ENCODE results near the gene ADAMTS17. TPM values are rescaled to one million over a fixed set of nuclear protein-coding genes. Genes with fewer than 3 reads are reported as not detected.

ADAMTS17 gene
- total RNA-seq, 1 experiment from 2014 or later: 1.5 TPM

GRCh38 chr15:99994849-99995248 is 346.9 kb downstream of the ADAMTS17 start:
- CTCF ChIA-PET: interaction anchor here (0.6 kb wide), 1 partner anchor 262 kb away, joined by 5 read pairs; the partner anchor contains the start of gene LYSMD4
- Histone ChIP-seq H3K4me3 (ENCODE audit: low read depth, low read length) (no peak overlapping the region), H3K4me1 (peaks cover 3% of the 10 kb centered on the region; the same call in 1 of the 2 replicates), H3K27me3 (replicated peaks; ENCODE audit: control insufficient read depth, insufficient read depth, low read length) (no peaks in the 10 kb centered on the region), H3K9me3 (no peaks in the 10 kb centered on the region), H3K36me3 (ENCODE audit: control insufficient read depth, insufficient read depth, low read length) (no peaks in the 10 kb centered on the region)
- Mint-ChIP-seq H3K4me3 (ENCODE audit: unreplicated experiment) (no peak overlapping the region), H3K27ac (ENCODE audit: unreplicated experiment) (no peak overlapping the region), H3K9me3 (ENCODE audit: unreplicated experiment) (no peaks in the 10 kb centered on the region), H3K36me3 (ENCODE audit: insufficient read depth, unreplicated experiment) (peaks cover 4% of the 10 kb centered on the region), H3K27me3 (ENCODE audit: insufficient read depth, unreplicated experiment) (no peaks in the 10 kb centered on the region), H3K4me1 (ENCODE audit: low read depth, unreplicated experiment) (peaks cover 6% of the 10 kb centered on the region)
- POLR2A ChIA-PET: no interaction called here
- BruUV-seq (replicated peaks): no TSS peak
- no peak for DNase-seq
- TF ChIP-seq CTCF (IDR thresholded peaks at IDR 0.05; ENCODE audit: insufficient read depth in 1 of 2, low read depth in 1 of 2, low read length in 1 of 2, severe bottlenecking in 1 of 2, unreplicated experiment in 1 of 2): no peak
- intact Hi-C loops (cut with micrococcal nuclease; ENCODE audit: unreplicated experiment): no loop called here

DNA sequence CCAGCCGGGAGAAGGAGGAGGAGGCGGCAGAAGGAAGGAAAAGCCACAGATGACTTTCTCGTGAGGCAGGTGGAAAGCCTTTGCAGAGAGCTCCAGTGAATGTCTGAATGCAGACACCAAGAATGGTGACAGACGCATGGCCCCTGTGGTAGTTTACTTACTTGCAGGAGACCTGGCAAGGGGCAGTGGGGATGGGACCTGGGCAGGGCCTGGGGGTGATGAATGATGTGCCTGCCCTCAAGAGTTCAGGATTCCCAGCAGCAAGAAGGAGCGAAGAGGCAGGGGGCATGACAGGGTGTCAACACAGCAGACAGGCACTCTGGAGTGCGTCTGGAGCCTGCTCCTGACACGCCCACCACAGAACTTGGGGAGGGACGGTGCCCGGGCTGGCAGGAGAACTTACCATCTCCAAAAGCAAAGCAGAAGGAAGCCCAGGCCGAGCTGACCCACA is 348.1 kb downstream of the ADAMTS17 start:
- Histone ChIP-seq H3K36me3 (ENCODE audit: control insufficient read depth, insufficient read depth, low read length) (no peaks in the 10 kb centered on the region), H3K9me3 (no peaks in the 10 kb centered on the region), H3K4me3 (ENCODE audit: low read depth, low read length) (no peak overlapping the region), H3K27me3 (replicated peaks; ENCODE audit: control insufficient read depth, insufficient read depth, low read length) (no peaks in the 10 kb centered on the region), H3K4me1 (peaks cover 3% of the 10 kb centered on the region; the same call in 1 of the 2 replicates)
- Mint-ChIP-seq H3K4me1 (ENCODE audit: low read depth, unreplicated experiment) (peaks cover under 1% of the 10 kb centered on the region), H3K27me3 (ENCODE audit: insufficient read depth, unreplicated experiment) (no peaks in the 10 kb centered on the region), H3K4me3 (ENCODE audit: unreplicated experiment) (no peak overlapping the region), H3K9me3 (ENCODE audit: unreplicated experiment) (no peaks in the 10 kb centered on the region), H3K36me3 (ENCODE audit: insufficient read depth, unreplicated experiment) (peaks cover 4% of the 10 kb centered on the region), H3K27ac (ENCODE audit: unreplicated experiment) (no peak overlapping the region)
- no TSS peak for BruUV-seq (replicated peaks)
- intact Hi-C loops (cut with micrococcal nuclease; ENCODE audit: unreplicated experiment): no loop called here
- ChIA-PET POLR2A (no interaction called here), CTCF (no interaction called here)
- DNase-seq: no peak
- no peak for TF ChIP-seq CTCF (IDR thresholded peaks at IDR 0.05; ENCODE audit: insufficient read depth in 1 of 2, low read depth in 1 of 2, low read length in 1 of 2, severe bottlenecking in 1 of 2, unreplicated experiment in 1 of 2)

- Mint-ChIP-seq H3K4me1 (ENCODE audit: low read depth, unreplicated experiment) (no peaks in the 10 kb centered on the region), H3K27me3 (ENCODE audit: insufficient read depth, unreplicated experiment) (no peaks in the 10 kb centered on the region), H3K36me3 (ENCODE audit: insufficient read depth, unreplicated experiment) (peaks cover 4% of the 10 kb centered on the region), H3K4me3 (ENCODE audit: unreplicated experiment) (no peak overlapping the region), H3K27ac (ENCODE audit: unreplicated experiment) (no peak overlapping the region), H3K9me3 (ENCODE audit: unreplicated experiment) (no peaks in the 10 kb centered on the region)
- H3K4me1 ChIP-seq: peaks cover 3% of the 10 kb centered on the region; the same call in 1 of the 2 replicates
- intact Hi-C loops (cut with micrococcal nuclease; ENCODE audit: unreplicated experiment): no loop called here
- no peaks in the 10 kb centered on the region for H3K36me3 ChIP-seq (ENCODE audit: control insufficient read depth, insufficient read depth, low read length)
- CTCF ChIA-PET: no interaction called here
- DNase-seq: no peak
- no peak for TF ChIP-seq CTCF (IDR thresholded peaks at IDR 0.05; ENCODE audit: insufficient read depth in 1 of 2, low read depth in 1 of 2, low read length in 1 of 2, severe bottlenecking in 1 of 2, unreplicated experiment in 1 of 2)
- POLR2A ChIA-PET: no interaction called here
- H3K4me3 ChIP-seq (ENCODE audit: low read depth, low read length): no peak overlapping the region
- no peaks in the 10 kb centered on the region for H3K27me3 ChIP-seq (replicated peaks; ENCODE audit: control insufficient read depth, insufficient read depth, low read length)
- no TSS peak for BruUV-seq (replicated peaks)
- no peaks in the 10 kb centered on the region for H3K9me3 ChIP-seq
Observed at GRCh38 chr15:99993262-99993661, 348.5 kb downstream of the ADAMTS17 start.
